Mucosa of rectum (tissue), 2 donors: Measurements from ENCODE around the gene SCUBE1.

ENCODE experiments used
- H3K27ac ChIP-seq, 2 donors: one replicate each; pipeline ENCODE4 v1.7.0; 2013; ENCODE audit warnings: inconsistent platforms in 2 of 2, low read depth in 2 of 2, low read length in 2 of 2
- H3K27me3 ChIP-seq, 2 donors: one replicate each; pipeline ENCODE4 v1.7.0; 2013; ENCODE audit warnings: low read length in 2 of 2; ENCODE audit not compliant: control insufficient read depth in 2 of 2, insufficient read depth in 2 of 2
- H3K36me3 ChIP-seq, 2 donors: one replicate each; pipeline ENCODE4 v1.7.0; 2013; ENCODE audit warnings: low read length in 2 of 2; ENCODE audit not compliant: control insufficient read depth in 2 of 2, insufficient read depth in 2 of 2
- H3K4me1 ChIP-seq, 2 donors: one replicate each; pipeline ENCODE4 v1.7.0; 2013; ENCODE audit warnings: low read length in 2 of 2, mild to moderate bottlenecking in 1 of 2; ENCODE audit not compliant: control insufficient read depth in 2 of 2, insufficient read depth in 2 of 2
- H3K4me3 ChIP-seq, 2 donors: one replicate each; pipeline ENCODE4 v1.7.0; 2013; ENCODE audit warnings: low read length in 2 of 2
- H3K9ac ChIP-seq, 2 donors: one replicate each; pipeline ENCODE4 v1.7.0; 2013; ENCODE audit warnings: low read length in 2 of 2, low read depth in 1 of 2, mild to moderate bottlenecking in 1 of 2
- H3K9me3 ChIP-seq, 2 donors: one replicate each; pipeline ENCODE4 v1.7.0; 2013; ENCODE audit warnings: low read length in 2 of 2; ENCODE audit not compliant: control insufficient read depth in 2 of 2
- donor health status: healthy.
- donor health status: Normal muscosa, but diverticular disease.

The SCUBE1 gene

DNA sequence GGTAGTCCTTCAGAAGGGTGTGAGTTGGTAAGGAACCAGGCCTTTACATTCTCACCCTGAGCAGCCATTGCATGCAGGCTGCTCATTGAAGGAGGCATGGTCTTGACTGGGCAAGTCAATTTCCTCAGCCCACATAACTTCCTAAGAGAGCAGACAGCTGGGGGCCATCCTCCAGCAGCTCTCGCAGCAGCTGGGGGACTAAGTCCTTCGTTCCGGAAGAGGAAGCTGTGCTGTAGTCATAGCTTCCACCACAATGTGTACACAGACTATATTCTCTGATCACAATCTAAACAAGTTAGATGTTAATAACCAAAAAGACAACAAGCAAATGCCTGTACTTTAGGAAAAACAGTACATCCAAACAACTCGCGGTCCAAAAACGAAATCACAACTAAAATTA, 38.5 kb upstream of the SCUBE1 start:
- Histone ChIP-seq H3K4me3 (no peak overlapping the region), H3K27me3 (peaks cover 2% of the 10 kb centered on the region in 2 donors), H3K4me1 (peaks cover 2 to 5% of the 10 kb centered on the region in 2 donors), H3K9ac (no peak overlapping the region), H3K36me3 (no peaks in the 10 kb centered on the region), H3K9me3 (no peaks in the 10 kb centered on the region), H3K27ac (no peak overlapping the region)

DNA sequence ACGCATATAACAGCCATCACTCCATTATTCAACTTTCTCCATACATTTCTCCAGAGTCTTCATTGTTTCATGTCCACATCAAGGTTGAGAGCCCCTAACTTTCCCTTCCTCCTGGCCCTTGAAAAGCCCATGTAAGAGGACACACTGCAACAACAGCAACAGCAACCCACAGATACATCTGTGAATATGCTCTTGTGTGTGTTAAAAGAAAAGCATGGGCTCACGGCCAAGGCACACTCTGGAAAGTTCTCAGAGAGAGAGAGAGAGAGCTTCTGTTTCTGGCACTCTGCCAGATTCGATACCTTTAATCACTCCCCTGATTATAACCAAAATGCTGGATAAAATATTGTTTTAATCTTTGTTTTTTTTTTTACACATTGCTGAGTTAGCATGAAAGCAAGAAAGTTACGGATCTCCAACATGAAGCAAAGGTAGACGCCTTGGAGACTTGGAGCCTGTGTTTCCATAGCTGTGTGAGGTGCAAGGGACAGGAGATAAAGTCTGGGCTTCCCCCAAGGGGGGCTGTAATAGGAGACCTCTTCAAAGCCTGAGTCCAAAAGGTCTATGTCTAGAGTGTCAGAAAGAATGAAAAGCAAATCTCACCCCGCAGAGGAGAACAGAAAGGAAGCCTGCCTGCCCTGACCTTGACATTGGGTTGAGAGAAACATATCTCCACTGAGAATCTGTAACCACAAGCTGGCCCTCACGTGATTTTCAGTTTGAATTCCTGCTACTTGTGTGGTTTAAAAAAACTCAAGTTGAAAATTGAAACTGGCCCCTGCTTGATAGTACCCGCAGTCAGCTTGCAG, 34.9 kb upstream of the SCUBE1 start:
- H3K27ac ChIP-seq: peak overlapping the region in 1 of 2 donors; percentile 2
- H3K27me3 ChIP-seq: peaks cover 0 to 5% of the 10 kb centered on the region in 2 donors
- H3K4me1 ChIP-seq: peaks cover 0 to 2% of the 10 kb centered on the region in 2 donors
- no peak overlapping the region for H3K4me3 ChIP-seq
- no peaks in the 10 kb centered on the region for H3K9me3 ChIP-seq
- H3K36me3 ChIP-seq: no peaks in the 10 kb centered on the region
- no peak overlapping the region for H3K9ac ChIP-seq

DNA sequence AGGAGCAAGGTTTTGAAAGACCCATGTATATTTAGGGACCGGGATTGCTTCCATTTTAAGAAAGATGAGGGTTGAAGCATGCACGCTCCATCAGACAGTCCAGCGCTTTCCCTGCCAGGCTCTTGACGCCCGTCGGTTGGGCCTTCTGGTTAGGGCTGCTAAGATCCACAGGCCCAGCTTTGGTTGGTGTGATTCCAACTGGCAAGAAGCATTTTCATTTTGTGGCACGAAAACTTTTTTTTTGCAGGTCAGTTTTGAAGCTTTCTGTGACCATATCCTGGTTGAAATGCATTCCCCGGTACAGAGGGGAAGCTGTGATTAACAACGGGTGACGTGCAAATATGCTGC, 34.4 kb upstream of the SCUBE1 start:
- Histone ChIP-seq H3K27ac (no peak overlapping the region), H3K4me3 (no peak overlapping the region), H3K9ac (no peak overlapping the region), H3K27me3 (peaks cover 0 to 5% of the 10 kb centered on the region in 2 donors), H3K4me1 (peaks cover 0 to 2% of the 10 kb centered on the region in 2 donors), H3K9me3 (no peaks in the 10 kb centered on the region), H3K36me3 (no peaks in the 10 kb centered on the region)

DNA sequence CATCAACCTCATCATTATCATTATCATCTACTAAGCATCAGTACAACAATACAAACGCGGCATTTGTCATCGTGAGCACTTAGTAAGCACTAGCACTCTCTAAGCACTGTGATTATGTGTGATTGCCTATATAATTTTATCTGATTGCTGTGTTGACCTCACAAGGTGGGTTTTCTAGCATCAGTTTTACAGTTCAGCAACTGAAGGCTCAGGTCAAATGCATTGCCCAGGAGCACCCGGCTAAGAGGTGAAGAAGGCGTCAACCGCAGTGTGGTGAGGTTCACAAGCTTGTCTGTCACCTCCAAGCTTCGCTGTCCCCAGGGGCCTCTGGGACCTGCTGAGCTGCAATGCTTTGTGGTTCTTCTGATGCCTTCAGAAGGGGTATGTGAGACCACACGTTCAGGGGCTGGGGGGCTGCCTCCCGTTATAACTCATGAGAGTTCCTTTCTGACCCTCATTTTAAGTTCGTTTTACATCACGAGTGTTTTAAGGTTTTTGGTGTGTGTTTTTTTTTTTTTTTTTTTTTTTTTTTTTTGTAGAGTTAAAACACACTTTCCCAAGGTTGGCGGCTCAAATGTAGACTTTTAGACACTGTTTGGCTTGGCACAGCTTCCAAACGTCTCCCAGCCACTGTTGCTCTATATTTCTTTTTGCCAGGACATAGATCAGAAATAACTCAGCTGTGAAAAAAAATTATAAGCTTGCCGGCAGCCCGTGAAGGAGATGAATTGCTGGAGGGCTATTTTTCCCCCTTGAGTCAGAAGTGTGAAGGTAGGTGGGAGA, 33.8 kb upstream of the SCUBE1 start:
- Histone ChIP-seq H3K4me1 (peaks cover 0 to 2% of the 10 kb centered on the region in 2 donors), H3K4me3 (no peak overlapping the region), H3K9ac (no peak overlapping the region), H3K36me3 (no peaks in the 10 kb centered on the region), H3K27ac (no peak overlapping the region), H3K9me3 (no peaks in the 10 kb centered on the region), H3K27me3 (peaks cover 0 to 5% of the 10 kb centered on the region in 2 donors)

DNA sequence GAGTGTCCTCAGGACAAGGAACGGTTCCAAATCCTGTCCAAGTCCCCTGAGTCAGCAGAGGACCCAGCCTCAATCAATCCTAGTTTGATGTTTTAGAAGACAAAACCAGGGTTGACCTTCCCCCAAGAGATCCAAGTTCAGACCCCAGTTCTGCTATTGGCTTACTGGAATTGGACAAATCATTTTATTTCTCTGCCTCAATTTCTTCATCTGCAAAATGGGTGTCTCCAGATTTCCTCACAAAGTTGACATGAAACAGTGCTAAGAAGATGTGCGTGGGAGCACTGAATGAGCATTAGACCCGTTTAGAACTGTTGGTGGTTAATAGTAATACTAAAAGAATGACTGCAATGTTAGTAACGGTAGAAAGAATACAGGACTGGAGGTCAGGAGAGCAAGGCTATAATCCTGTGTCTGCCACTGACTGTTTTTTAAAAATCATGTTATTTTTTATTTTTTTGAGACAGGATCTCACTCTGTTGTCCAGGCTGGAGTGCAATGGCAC, 32.8 kb upstream of the SCUBE1 start:
- no peak overlapping the region for H3K27ac ChIP-seq
- peaks cover 0 to 8% of the 10 kb centered on the region in 2 donors for H3K27me3 ChIP-seq
- no peaks in the 10 kb centered on the region for H3K9me3 ChIP-seq
- H3K4me3 ChIP-seq: no peak overlapping the region
- H3K9ac ChIP-seq: no peak overlapping the region
- H3K4me1 ChIP-seq: peaks cover 0 to 2% of the 10 kb centered on the region in 2 donors
- H3K36me3 ChIP-seq: no peaks in the 10 kb centered on the region

DNA sequence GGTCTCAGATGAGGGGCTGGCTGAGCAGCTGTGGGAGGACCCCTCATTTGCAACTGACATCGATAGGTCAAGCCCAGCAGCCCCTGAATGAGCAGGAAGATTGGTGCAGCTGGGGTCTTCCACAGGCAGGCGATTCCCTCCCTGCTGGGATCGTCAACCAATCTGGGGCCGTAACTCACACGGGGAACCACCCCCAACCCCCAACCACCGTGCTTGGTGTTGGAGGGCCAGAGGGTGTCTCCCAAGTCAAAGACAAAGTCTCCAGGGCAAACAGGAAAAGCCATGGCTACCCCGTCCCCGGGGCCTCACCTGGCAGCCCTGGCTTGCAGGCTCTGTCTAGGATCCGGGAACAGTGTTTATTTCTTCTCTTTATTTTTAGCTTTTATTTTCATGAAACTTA, 26.9 kb upstream of the SCUBE1 start:
- H3K36me3 ChIP-seq: no peaks in the 10 kb centered on the region
- H3K9me3 ChIP-seq: no peaks in the 10 kb centered on the region
- H3K27ac ChIP-seq: no peak overlapping the region
- peaks cover 0 to 8% of the 10 kb centered on the region in 2 donors for H3K27me3 ChIP-seq
- H3K4me1 ChIP-seq: no peaks in the 10 kb centered on the region
- no peak overlapping the region for H3K9ac ChIP-seq
- H3K4me3 ChIP-seq: no peak overlapping the region

DNA sequence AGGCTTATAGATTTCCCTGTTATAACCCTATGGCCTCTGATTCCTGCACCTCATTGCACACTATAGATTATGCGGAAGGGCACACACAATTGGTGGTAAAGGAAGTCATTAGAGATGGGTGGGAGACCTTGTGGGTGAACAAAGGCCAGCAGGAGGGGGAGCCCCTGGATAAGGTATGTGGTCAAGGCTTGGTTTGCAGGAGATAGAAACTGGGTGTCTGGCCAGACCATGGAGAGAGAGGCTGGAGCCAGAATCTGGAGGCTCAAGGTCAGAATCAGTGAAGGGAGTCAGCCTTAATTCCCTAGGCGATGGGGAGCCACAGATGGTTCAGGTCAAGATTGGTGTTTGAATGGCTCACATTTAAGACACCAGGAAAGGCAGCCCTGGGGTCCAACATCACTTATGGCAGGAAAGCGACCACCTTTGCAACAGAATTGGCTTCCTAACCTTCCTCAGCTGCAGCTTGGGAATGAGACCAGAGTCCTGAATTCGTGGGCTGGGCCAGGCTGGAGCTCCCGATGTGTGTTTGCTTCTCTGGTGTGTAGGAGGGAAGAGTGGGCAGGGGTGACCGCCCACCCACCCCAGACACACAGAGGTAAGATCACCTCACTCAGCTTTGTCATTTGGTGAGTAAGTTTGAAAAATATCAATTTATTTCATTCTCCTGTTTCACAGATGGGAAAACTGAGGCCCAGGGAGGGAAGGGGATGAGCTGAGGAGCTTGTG, 22.7 kb upstream of the SCUBE1 start:
- Histone ChIP-seq H3K36me3 (no peaks in the 10 kb centered on the region), H3K27ac (no peak overlapping the region), H3K9me3 (no peaks in the 10 kb centered on the region), H3K4me3 (no peak overlapping the region), H3K9ac (no peak overlapping the region), H3K4me1 (no peaks in the 10 kb centered on the region), H3K27me3 (peaks cover 0 to 4% of the 10 kb centered on the region in 2 donors)

DNA sequence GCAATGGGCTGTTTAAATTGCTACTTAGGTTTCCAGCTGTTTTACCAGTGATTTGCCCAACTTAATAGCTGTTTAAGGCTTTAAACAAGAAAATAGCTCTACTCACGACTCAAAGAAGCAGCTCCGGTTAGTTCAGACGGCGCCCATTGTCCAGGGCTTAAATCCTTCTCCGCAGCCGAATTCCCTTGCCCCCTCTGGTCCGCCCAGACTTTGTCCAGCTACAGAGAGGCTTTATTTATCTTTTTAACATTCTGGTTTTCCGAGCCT, 20.9 kb upstream of the SCUBE1 start:
- Histone ChIP-seq H3K4me3 (no peak overlapping the region), H3K4me1 (no peaks in the 10 kb centered on the region), H3K9me3 (no peaks in the 10 kb centered on the region), H3K27ac (no peak overlapping the region), H3K9ac (no peak overlapping the region), H3K36me3 (no peaks in the 10 kb centered on the region), H3K27me3 (peaks cover 0 to 2% of the 10 kb centered on the region in 2 donors)

DNA sequence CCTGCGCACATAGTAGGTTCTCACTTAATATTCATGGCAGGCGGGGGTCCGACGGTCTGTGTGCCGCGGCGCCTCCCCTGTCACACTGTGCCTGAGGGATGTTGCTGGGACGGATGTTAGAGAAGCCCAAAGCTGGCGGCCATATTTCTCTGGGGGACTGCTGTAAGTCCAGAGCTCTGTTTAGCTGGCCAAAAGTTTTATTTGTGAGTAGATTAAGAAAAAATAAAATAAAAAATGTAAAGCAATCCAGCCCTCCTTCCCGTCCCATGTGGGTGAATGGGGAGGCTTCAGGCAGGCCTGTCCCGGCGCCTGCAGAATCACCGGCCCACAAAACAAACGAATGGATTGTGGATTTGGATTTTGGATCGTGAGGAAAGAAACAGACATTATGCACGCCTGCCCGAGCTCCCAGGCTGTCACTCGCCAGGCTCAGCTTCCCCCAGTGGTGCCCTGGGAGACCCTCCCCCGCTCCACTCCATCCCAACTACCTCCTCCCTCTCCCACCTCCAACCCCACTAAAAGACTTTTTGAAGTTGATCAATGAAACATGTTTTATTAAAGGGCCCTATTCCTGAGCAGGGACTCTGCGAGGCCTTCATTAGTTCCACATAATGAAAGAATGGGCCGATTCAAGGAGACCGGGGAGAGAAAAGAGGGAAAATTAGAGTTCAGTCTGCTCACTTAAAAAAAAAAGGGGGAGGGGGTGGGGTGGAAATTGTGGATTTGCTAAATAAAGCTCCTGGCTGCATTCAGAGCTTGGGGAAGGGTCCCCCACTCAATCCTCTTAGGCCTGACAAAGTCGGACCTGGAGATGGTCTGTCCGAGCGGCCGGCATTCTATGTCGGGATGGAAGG, 20.4 kb upstream of the SCUBE1 start:
- Histone ChIP-seq H3K27ac (no peak overlapping the region), H3K27me3 (peaks cover 0 to 2% of the 10 kb centered on the region in 2 donors), H3K9me3 (no peaks in the 10 kb centered on the region), H3K4me1 (no peaks in the 10 kb centered on the region), H3K36me3 (no peaks in the 10 kb centered on the region), H3K4me3 (no peak overlapping the region), H3K9ac (no peak overlapping the region)
